Activated CD4-positive, alpha-beta T cell treated with anti-CD3 and anti-CD28 coated beads for 36 hours (primary cell): ENCODE data around the gene SLCO1B1. TPM values are rescaled to one million over a fixed set of nuclear protein-coding genes. Genes with fewer than 3 reads are reported as not detected.
"Not testable (repeated sequence)": the region's sequence is repeated elsewhere in the genome, so short reads cannot be mapped to it uniquely, and the experiment has no call there.

Experiments
- ATAC-seq: fragments of 200-7000 bp; cut with Tn5 transposase; one replicate; pipeline ENCODE4 v1.10.0; 2021; ENCODE audit warnings: mild to moderate bottlenecking, moderate library complexity
- CTCF ChIA-PET: fragments of 350-600 bp; sonication (Branson Sonifier 250); formaldehyde crosslinking; loops from one replicate; lab custom pipeline; 2021; ENCODE audit warnings: antibody characterized with exemption; lab: Charles Lee
- POLR2A ChIA-PET: fragments of 350-600 bp; sonication (Branson Sonifier 250); formaldehyde crosslinking; loops from one replicate; lab custom pipeline; 2021; ENCODE audit warnings: antibody characterized with exemption, inconsistent platforms; lab: Charles Lee
- DNase-seq: peaks from one replicate; pipeline ENCODE4 v3.0.0-alpha.2; 2020
- H3K27ac Mint-ChIP-seq: one replicate; pipeline ENCODE4 v1.8.0; 2021; ENCODE audit warnings: mixed read lengths
- H3K27me3 Mint-ChIP-seq: one replicate; pipeline ENCODE4 v1.8.0; 2021; ENCODE audit warnings: mixed read lengths
- H3K36me3 Mint-ChIP-seq: one replicate; pipeline ENCODE4 v1.8.0; 2021; ENCODE audit warnings: low read depth, mixed read lengths
- H3K4me1 Mint-ChIP-seq: one replicate; pipeline ENCODE4 v1.8.0; 2021; ENCODE audit warnings: mixed read lengths
- H3K4me3 Mint-ChIP-seq: one replicate; pipeline ENCODE4 v1.8.0; 2021; ENCODE audit warnings: mild to moderate bottlenecking, moderate library complexity, mixed read lengths
- H3K9me3 Mint-ChIP-seq: one replicate; pipeline ENCODE4 v1.8.0; 2021; ENCODE audit warnings: low read depth, mixed read lengths
- intact Hi-C, 2 experiments: fragments of 100-400 bp; cut with DNase I in 1 of 2; cut with micrococcal nuclease in 1 of 2; formaldehyde crosslinking; loops; one replicate each; pipeline versions ENCODE4 v1.14.2 to v1.15.1; 2022 to 2024; cut with DNase I, micrococcal nuclease
- total RNA-seq, 2 experiments: library from RNA; stranded (reverse); gene quantifications; one replicate each; pipeline ENCODE4 v1.2.3, GENCODE V29; 2021

SLCO1B1 gene, protein sequence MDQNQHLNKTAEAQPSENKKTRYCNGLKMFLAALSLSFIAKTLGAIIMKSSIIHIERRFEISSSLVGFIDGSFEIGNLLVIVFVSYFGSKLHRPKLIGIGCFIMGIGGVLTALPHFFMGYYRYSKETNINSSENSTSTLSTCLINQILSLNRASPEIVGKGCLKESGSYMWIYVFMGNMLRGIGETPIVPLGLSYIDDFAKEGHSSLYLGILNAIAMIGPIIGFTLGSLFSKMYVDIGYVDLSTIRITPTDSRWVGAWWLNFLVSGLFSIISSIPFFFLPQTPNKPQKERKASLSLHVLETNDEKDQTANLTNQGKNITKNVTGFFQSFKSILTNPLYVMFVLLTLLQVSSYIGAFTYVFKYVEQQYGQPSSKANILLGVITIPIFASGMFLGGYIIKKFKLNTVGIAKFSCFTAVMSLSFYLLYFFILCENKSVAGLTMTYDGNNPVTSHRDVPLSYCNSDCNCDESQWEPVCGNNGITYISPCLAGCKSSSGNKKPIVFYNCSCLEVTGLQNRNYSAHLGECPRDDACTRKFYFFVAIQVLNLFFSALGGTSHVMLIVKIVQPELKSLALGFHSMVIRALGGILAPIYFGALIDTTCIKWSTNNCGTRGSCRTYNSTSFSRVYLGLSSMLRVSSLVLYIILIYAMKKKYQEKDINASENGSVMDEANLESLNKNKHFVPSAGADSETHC
- not detected for total RNA-seq

DNA sequence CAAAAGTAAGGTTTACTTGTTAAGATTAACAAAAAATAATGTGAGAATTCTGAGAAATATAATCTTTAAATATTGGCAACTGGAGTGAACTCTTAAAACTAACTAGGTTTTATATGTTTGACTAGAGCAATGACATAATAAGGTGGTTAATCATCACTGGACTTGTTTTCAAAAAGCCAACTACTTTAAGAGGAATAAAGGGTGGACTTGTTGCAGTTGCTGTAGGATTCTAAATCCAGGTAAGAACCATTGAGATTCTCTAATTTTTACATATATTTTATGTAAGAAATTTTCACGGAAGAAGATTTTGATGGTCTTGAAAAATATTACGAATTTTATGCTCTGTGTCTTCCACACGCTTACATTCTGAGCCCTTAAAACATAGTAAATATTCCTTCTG is at the start of gene SLCO1B1:
Gene SLCO1B1, plus strand, starts transcription at position 197 of the 400 bp plus-strand sequence. CDS start 10,381 bp downstream, outside the sequence.
- H3K36me3 Mint-ChIP-seq = no peaks in the 10 kb centered on the region
- no peaks in the 10 kb centered on the region for H3K4me1 Mint-ChIP-seq
- intact Hi-C loops = no loop called here
- H3K27ac Mint-ChIP-seq = no peak within 1 kb of the TSS
- DNase-seq = no peak
- POLR2A ChIA-PET = no interaction called here
- no peaks in the 10 kb centered on the region for H3K27me3 Mint-ChIP-seq
- ATAC-seq = no peak
- no peak within 1 kb of the TSS for H3K4me3 Mint-ChIP-seq
- CTCF ChIA-PET = no interaction called here
- peaks cover 4% of the 10 kb centered on the region for H3K9me3 Mint-ChIP-seq

DNA sequence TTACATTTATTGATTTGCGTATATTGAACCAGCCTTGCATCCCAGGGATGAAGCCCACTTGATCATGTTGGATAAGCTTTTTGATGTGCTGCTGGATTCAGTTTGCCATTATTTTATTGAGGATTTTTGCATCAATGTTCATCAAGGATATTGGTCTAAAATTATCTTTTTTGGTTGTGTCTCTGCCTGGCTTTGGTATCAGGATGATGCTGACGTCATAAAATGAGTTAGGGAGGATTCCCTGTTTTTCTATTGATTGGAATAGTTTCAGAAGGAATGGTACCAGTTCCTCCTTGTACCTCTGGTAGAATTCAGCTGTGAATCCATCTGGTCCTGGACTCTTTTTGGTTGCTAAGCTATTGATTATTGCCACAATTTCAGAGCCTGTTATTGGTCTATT is 46.2 kb upstream of the SLCO1B1 start:
- H3K4me3 Mint-ChIP-seq, ATAC-seq, CTCF ChIA-PET, DNase-seq, POLR2A ChIA-PET, H3K9me3 Mint-ChIP-seq, H3K4me1 Mint-ChIP-seq, intact Hi-C loops, H3K36me3 Mint-ChIP-seq, H3K27ac Mint-ChIP-seq, H3K27me3 Mint-ChIP-seq: not testable (repeated sequence)

DNA sequence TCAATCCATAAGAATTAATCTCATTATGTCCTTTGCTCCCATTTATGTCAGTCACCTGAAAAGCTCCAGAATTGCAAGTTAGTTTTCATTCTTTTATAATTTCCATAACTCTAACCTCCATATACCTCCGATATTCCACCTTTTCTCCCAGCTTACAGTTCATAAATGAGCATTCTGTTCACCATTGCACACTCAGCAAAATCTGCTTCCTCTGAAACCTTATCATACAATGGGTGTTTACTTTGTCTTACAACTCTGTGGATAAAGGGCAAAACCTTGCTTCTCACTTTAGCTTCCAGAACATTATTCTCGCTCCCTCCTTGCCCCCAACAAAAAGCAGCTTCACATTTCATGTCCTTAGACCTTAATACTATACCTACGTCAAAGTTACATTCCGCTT is 19.3 kb upstream of the SLCO1B1 start:
- ChIA-PET POLR2A (no interaction called here), CTCF (no interaction called here)
- no peak overlapping the region for H3K4me3 Mint-ChIP-seq
- peaks cover 5% of the 10 kb centered on the region for H3K9me3 Mint-ChIP-seq
- ATAC-seq (no peak), DNase-seq (no peak)
- intact Hi-C loops = no loop called here
- no peaks in the 10 kb centered on the region for H3K36me3 Mint-ChIP-seq
- H3K4me1 Mint-ChIP-seq = no peaks in the 10 kb centered on the region
- H3K27ac Mint-ChIP-seq = no peak overlapping the region
- no peaks in the 10 kb centered on the region for H3K27me3 Mint-ChIP-seq

DNA sequence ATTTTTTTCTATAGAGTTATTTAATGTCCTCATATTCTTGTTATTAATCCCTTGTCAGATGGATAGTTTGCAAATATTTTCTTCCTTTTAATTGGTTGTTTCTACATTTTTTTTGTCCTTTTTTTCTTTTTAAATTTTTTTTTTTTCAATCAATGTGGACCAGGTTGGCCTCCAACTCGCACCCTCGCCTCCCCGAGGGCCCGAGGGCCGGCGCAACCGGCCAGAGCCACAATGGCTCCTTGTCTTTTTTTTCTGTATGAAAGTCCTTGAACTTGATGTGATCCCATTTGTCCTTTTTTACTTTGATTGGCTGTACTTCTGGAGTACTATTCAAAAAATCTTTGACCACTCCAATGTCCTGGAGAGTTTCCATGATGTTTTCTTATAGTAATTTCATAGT is 17.7 kb upstream of the SLCO1B1 start:
- ATAC-seq (no peak), DNase-seq (no peak)
- Mint-ChIP-seq H3K9me3 (peaks cover 7% of the 10 kb centered on the region), H3K27me3 (no peaks in the 10 kb centered on the region), H3K4me1 (no peaks in the 10 kb centered on the region), H3K36me3 (no peaks in the 10 kb centered on the region), H3K4me3 (no peak overlapping the region), H3K27ac (no peak overlapping the region)
- ChIA-PET POLR2A (no interaction called here), CTCF (no interaction called here)
- intact Hi-C loops = no loop called here

GRCh38 chr12:21117995-21118394 is 13.0 kb upstream of the SLCO1B1 start:
- DNase-seq (no peak), ATAC-seq (no peak)
- Mint-ChIP-seq H3K9me3 (peaks cover 2% of the 10 kb centered on the region), H3K27me3 (no peaks in the 10 kb centered on the region), H3K4me1 (no peaks in the 10 kb centered on the region), H3K27ac (no peak overlapping the region), H3K36me3 (no peaks in the 10 kb centered on the region), H3K4me3 (no peak overlapping the region)
- ChIA-PET CTCF (no interaction called here), POLR2A (interaction anchor here (0.6 kb wide), 1 partner anchor 489 kb away, joined by 3 read pairs; no protein-coding TSS in a partner anchor)
- intact Hi-C loops = no loop called here

GRCh38 chr12:21118760-21119159 is 12.2 kb upstream of the SLCO1B1 start:
- intact Hi-C loops = no loop called here
- CTCF ChIA-PET = no interaction called here
- no peaks in the 10 kb centered on the region for H3K36me3 Mint-ChIP-seq
- POLR2A ChIA-PET = no interaction called here
- peaks cover 2% of the 10 kb centered on the region for H3K9me3 Mint-ChIP-seq
- H3K27me3 Mint-ChIP-seq = no peaks in the 10 kb centered on the region
- H3K27ac Mint-ChIP-seq = no peak overlapping the region
- ATAC-seq (no peak), DNase-seq (no peak)
- H3K4me1 Mint-ChIP-seq = no peaks in the 10 kb centered on the region
- H3K4me3 Mint-ChIP-seq = no peak overlapping the region

DNA sequence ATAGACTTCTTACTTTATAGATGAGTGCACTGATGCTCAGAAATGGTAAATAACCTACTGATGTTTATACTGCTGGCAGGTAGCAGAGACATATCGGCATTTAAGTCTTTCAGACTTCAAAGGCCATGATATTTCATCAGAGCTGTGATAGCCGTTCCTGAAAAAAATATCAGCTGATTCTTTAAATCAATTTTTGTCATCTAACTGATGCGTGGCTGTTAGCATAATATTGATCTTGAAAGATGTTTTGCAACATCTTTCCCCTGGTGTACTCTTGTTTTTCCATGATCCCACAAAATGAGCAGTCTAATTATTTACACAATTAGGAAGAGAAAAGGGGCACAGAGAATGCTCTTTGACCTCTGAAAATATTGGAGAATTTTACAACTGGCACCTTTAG is 1.6 kb upstream of the SLCO1B1 start:
- Mint-ChIP-seq H3K36me3 (no peaks in the 10 kb centered on the region), H3K27me3 (no peaks in the 10 kb centered on the region), H3K4me3 (no peak overlapping the region), H3K4me1 (no peaks in the 10 kb centered on the region), H3K27ac (no peak overlapping the region), H3K9me3 (peaks cover 4% of the 10 kb centered on the region)
- POLR2A ChIA-PET = no interaction called here
- no peak for DNase-seq
- ATAC-seq = no peak
- intact Hi-C loops = no loop called here
- CTCF ChIA-PET = interaction anchor here (0.7 kb wide), 1 partner anchor 955 kb away, joined by 3 read pairs; no protein-coding TSS in a partner anchor

DNA sequence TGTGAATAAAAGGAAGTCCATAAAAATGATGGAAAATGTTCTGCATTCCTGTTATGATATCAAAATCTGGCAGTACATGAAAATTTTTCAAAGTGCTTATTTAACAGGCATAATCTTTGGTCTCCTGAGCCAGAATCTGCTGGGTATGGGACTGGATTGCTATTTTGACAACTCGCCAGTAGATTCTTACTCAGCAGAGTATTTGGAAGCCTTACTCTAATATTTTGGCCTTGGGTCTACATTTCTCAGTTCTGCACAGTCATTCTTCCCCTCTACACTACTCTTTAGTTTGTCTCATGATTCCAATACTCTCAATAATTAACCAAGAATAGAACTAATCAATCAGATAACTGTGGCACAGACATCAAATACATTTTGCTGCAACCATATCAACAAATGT is 1.1 kb upstream of the SLCO1B1 start:
- DNase-seq = no peak
- Mint-ChIP-seq H3K4me1 (no peaks in the 10 kb centered on the region), H3K27me3 (no peaks in the 10 kb centered on the region), H3K4me3 (no peak overlapping the region), H3K27ac (no peak overlapping the region), H3K36me3 (no peaks in the 10 kb centered on the region), H3K9me3 (peaks cover 4% of the 10 kb centered on the region)
- ChIA-PET CTCF (interaction anchor here (0.7 kb wide), 1 partner anchor 956 kb away, joined by 3 read pairs; no protein-coding TSS in a partner anchor), POLR2A (no interaction called here)
- intact Hi-C loops = no loop called here
- no peak for ATAC-seq

- CTCF ChIA-PET, POLR2A ChIA-PET, H3K9me3 Mint-ChIP-seq, H3K4me3 Mint-ChIP-seq, H3K36me3 Mint-ChIP-seq, ATAC-seq, H3K27me3 Mint-ChIP-seq, H3K4me1 Mint-ChIP-seq, DNase-seq, intact Hi-C loops, H3K27ac Mint-ChIP-seq: not testable (repeated sequence)
Observed at GRCh38 chr12:21137318-21137999, 6.5 kb downstream of the SLCO1B1 start.

GRCh38 chr12:21138016-21138415 is 7.0 kb downstream of the SLCO1B1 start:
- H3K9me3 Mint-ChIP-seq = peaks cover 4% of the 10 kb centered on the region
- H3K27ac Mint-ChIP-seq = no peak overlapping the region
- H3K36me3 Mint-ChIP-seq = no peaks in the 10 kb centered on the region
- H3K4me1 Mint-ChIP-seq = no peaks in the 10 kb centered on the region
- no peaks in the 10 kb centered on the region for H3K27me3 Mint-ChIP-seq
- ATAC-seq = no peak
- POLR2A ChIA-PET = no interaction called here
- no peak overlapping the region for H3K4me3 Mint-ChIP-seq
- CTCF ChIA-PET = no interaction called here
- intact Hi-C loops = no loop called here
- no peak for DNase-seq

DNA sequence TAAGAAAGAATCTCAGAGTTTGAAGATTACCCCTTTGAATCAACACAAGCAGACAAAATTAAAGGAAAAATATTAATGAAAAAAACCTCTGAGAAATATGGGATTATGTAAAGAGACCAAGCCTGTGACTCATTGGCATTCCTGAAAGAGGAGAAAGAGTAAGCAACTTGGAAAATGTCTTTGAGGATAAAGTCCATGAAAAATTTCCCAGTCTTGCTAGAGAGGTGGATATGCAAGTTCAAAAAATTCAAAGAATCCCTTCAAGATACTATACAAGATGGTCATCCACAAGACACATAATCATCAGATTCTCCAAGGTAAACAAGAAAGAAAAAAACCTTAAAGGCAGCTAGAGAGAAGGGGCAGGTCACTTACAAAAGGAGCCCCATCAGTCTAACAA is 13.3 kb downstream of the SLCO1B1 start:
- DNase-seq = no peak
- H3K4me1 Mint-ChIP-seq = no peaks in the 10 kb centered on the region
- H3K36me3 Mint-ChIP-seq = no peaks in the 10 kb centered on the region
- no peak overlapping the region for H3K27ac Mint-ChIP-seq
- H3K27me3 Mint-ChIP-seq = no peaks in the 10 kb centered on the region
- intact Hi-C loops = no loop called here
- POLR2A ChIA-PET = no interaction called here
- no peak for ATAC-seq
- CTCF ChIA-PET = no interaction called here
- no peak overlapping the region for H3K4me3 Mint-ChIP-seq
- H3K9me3 Mint-ChIP-seq = no peaks in the 10 kb centered on the region
